ENCODE results near the gene TRIM71. TPM values are rescaled to one million over a fixed set of nuclear protein-coding genes. Genes with fewer than 3 reads are reported as not detected.
"Not testable (repeated sequence)": the region's sequence is repeated elsewhere in the genome, so short reads cannot be mapped to it uniquely, and the experiment has no call there.

The TRIM71 gene
- polyA plus RNA-seq, 1 donor, result 0.18 TPM

- DNase-seq, result no peak
These were observed 2.0 kb downstream of the TRIM71 start for GRCh38 chr3:32819551-32820348.

GRCh38 chr3:32820430-32820829, 2.6 kb downstream of the TRIM71 start:
- DNase-seq, result no peak

- DNase-seq, result no peak
These were observed 3.3 kb downstream of the TRIM71 start for GRCh38 chr3:32820971-32821685.

- DNase-seq, result no peak
These were observed 4.0 kb downstream of the TRIM71 start for GRCh38 chr3:32821686-32822296.

- no peak for DNase-seq
These were observed 5.1 kb downstream of the TRIM71 start for GRCh38 chr3:32822609-32823498.

- DNase-seq, result not testable (repeated sequence)
These were observed 5.9 kb downstream of the TRIM71 start for GRCh38 chr3:32823641-32824184.

GRCh38 chr3:32825601-32826375, 8.0 kb downstream of the TRIM71 start:
- DNase-seq, result no peak

- no peak for DNase-seq
These were observed 13.3 kb downstream of the TRIM71 start for GRCh38 chr3:32831062-32831461.

GRCh38 chr3:32831791-32832190, 14.0 kb downstream of the TRIM71 start:
- no peak for DNase-seq

- DNase-seq, result no peak
These were observed 14.4 kb downstream of the TRIM71 start for GRCh38 chr3:32832193-32832592.

- no peak for DNase-seq
These were observed 17.2 kb downstream of the TRIM71 start for GRCh38 chr3:32835049-32835371.

GRCh38 chr3:32835961-32836360, 18.2 kb downstream of the TRIM71 start:
- DNase-seq, result no peak

GRCh38 chr3:32836601-32837000, 18.8 kb downstream of the TRIM71 start:
- DNase-seq, result no peak

GRCh38 chr3:32837366-32837765, 19.6 kb downstream of the TRIM71 start:
- DNase-seq, result no peak

GRCh38 chr3:32837789-32838188, 20.0 kb downstream of the TRIM71 start:
- DNase-seq, result no peak

- DNase-seq, result no peak
These were observed 21.9 kb downstream of the TRIM71 start for GRCh38 chr3:32839714-32840085.

GRCh38 chr3:32840086-32840841, 22.5 kb downstream of the TRIM71 start:
- DNase-seq, result no peak

GRCh38 chr3:32841341-32841740, 23.5 kb downstream of the TRIM71 start:
- no peak for DNase-seq

- DNase-seq, result no peak
These were observed 24.2 kb downstream of the TRIM71 start for GRCh38 chr3:32841867-32842470.

- no peak for DNase-seq
These were observed 24.7 kb downstream of the TRIM71 start for GRCh38 chr3:32842531-32842931.

All from hindlimb muscle (tissue), 1 donor.